Ecto neural progenitor cell (in vitro differentiated cells): Measurements from ENCODE around the gene RNF44.
"Not testable (repeated sequence)": the region's sequence is repeated elsewhere in the genome, so short reads cannot be mapped to it uniquely, and the experiment has no call there.

ENCODE experiments used
- DNase-seq: peaks from one replicate; pipeline ENCODE4 v3.0.0-alpha.2; 2018; ENCODE audit warnings: low spot score

Gene RNF44

DNA sequence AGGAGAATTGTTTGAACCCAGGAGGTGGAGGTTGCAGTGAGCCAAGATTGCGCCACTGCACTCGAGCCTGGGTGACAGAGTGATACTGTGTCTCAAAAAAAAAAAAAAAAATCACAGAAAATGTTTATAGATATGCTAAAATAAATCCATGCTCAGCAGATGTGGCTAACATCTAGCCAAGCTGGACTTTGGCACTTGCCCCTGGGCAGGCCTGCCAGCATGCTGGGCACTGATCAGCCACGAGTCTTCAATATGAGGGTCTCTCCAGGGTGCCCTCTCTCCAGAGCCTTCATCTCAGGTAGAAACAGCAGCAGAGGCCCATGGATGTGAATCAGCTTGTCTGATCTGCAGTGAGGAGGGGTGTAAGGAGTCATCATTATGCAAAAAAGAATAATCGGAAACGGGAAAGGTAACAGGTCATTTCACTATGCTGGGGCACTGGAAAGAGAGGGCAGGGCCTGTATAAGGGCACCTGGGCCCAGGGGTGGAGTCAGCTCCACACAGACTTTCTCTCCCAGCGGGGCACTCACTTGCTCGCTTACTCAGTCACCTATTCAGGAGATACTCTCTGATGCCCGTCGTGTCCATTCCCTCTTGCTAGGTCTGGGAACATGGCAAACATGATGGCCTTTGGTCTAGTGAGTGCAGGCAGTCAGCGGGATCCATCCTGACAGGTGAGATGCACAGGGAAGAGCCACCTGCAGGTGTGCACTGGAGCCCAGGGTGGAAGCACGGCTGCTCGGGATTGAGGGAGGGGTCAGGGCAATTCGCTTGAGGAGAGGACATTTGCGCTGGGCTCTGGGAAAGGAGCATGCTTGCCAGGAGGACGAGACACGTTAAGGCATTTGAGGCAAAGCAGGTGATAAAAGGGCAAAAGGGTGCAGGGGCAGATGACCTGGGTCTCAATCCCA is 17.1 kb downstream of the RNF44 start:
- no peak for DNase-seq

GRCh38 chr5:176517053-176517661 is 20.0 kb downstream of the RNF44 start:
- no peak for DNase-seq

DNA sequence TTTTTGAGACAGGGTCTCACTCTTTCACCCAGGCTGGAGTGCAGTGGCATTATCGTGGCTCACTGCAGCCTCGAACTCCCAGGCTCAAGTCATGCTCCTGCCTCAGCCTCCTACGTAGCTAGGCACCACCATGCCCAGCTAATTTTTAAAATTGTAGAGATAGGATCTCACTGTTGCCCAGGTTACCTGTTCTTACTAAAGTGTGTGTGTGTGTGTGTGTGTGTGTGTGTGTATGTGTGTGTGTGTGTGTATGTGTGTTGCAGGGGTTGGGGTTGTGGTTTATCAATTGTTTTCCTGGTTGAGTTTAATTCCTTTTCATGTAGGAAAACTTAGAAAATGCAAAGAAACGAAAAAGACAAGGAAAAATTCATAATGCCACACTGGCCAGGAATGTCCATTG is 21.8 kb downstream of the RNF44 start:
- no peak for DNase-seq

DNA sequence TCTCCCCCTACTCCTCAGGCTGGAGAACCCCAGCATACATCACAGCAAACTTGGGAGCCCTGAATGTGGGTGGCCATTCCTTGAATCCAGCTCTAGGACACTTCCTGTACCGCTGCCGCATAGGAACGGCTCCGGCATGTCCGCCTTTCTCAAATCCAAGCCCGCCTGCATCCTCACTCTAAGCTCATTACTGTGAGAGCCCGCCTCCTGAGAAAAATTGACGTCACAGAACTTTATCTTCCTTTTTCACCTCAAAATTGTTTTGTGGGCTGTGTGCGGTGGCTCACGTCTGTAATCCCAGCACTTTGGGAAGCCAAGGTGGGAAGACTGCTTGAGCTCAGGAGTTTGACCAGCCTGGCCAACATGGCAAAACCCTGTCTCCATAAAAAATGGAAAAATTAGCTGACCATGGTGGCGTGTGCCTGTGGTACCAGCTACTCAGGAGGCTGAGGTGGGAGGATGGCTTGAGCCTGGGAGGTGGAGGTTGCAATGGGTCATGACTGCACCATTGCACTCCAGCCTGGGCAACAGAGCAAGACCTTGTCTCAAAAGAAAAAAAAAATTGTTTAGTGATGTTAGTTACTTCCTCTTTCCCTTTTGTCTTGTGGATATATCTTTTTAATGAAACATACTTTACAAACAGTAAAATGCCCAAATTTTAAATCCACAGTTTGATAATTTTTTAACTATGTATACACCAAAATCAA is 22.8 kb downstream of the RNF44 start:
- no peak for DNase-seq

DNA sequence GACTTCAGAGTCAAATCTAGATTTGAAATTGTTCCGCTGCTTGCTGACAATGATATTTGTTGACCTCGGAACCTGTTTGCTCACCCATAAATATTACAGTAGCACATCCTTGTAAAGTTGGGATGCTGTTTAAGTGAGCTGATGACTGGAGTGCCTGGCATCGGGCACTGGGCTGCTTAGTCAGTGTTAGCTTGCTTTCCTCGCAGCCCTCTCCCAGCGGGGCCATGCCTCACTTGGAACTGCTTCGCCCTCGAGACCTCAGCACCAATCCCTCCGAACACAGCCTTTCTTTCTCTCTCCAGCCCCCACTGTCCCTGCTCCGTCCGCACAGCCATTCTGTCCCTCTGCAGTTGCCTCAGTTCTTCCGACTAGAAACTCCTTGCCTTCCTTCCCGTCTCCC is 23.4 kb downstream of the RNF44 start:
- DNase-seq, result no peak

DNA sequence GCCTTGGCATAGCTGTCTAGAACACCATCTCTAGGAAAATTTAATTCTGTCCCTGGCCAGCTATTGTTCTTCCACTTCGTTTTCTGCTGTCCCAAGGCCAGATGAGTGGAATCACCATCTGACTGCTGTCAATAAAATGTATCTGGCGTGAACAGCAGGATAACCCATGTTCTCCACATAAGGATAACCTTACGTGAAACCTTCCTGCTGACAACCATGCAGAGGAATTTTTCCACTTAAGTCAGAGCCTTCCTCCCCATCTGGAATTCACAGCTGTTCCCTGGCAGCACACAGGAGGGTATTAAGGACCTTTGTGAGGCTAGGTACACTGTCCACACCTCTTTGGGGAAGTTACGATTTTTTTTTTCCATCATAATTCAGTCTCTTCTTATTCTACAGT is 28.6 kb downstream of the RNF44 start:
- DNase-seq, result no peak

GRCh38 chr5:176507911-176508310 is 29.3 kb downstream of the RNF44 start:
- DNase-seq, result no peak

GRCh38 chr5:176503496-176503895 is 33.7 kb downstream of the RNF44 start:
- DNase-seq, result no peak

- DNase-seq, result no peak
These were observed 35.9 kb downstream of the RNF44 start for GRCh38 chr5:176501333-176501732.

- no peak for DNase-seq
These were observed 36.7 kb downstream of the RNF44 start for GRCh38 chr5:176500511-176500910.

DNA sequence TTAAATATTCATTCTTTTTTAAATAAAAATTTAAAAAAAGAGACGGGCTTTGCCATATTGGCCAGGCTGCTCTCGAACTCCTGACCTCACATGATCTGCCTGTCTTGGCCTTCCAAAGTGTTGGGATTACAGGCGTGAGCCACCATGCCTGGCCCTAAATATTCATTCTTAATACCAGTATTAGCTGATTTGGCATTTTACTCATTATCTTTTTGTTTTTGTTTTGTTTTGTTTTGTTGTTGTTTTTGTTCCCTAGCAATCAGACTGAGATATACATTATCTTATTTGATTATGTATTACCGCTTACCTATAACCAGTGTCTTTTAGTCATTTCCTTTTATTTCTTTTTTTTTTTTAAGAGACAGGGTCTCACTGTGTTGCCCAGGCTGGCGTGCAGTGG is 37.9 kb downstream of the RNF44 start:
- DNase-seq, result no peak

GRCh38 chr5:176497852-176498251 is 39.4 kb downstream of the RNF44 start:
- DNase-seq, result no peak

GRCh38 chr5:176492431-176492830 is 44.8 kb downstream of the RNF44 start:
- DNase-seq, result no peak

GRCh38 chr5:176491901-176492300 is 45.3 kb downstream of the RNF44 start:
- no peak for DNase-seq

- no peak for DNase-seq
These were observed 46.1 kb downstream of the RNF44 start for GRCh38 chr5:176491101-176491502.

- DNase-seq, result no peak
These were observed 46.9 kb downstream of the RNF44 start for GRCh38 chr5:176490301-176490700.

DNA sequence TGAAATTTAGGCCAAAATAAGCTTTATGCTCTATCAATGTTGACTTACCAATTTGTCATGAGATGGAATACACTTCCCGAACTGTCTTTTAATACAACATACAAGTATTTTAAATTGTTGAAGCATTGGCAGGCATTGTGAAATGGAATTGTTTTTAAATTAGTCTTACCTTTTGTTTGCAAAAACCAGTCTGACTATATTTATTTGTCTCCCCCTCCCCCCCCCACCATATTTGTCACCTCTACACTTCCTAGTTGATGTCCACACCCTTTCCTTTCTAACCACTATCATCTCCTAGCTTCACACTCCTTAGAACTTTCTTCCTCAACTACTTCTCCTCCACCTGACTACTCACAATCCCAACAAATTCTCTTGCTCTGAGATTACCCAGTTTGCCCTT is 48.1 kb downstream of the RNF44 start:
- no peak for DNase-seq

DNA sequence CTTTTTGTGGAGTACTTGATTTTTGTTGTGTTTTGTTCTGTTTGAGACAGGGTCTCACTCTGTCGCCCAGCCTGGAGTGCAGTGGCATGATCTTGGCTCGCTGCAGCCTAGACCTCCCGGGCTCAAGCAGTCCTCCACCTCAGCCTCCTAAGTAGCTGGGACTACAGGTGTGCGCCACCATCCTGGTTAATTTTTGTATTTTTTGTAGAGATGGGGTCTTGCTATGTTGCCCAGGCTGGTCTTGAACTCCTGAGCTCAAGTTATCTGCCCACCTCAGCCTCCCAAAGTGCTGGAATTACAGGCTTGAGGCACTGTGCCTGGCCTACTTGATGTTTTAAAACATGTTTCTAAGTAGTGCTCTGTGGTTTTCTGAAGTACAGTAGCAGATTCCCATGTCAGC is 50.0 kb downstream of the RNF44 start:
- DNase-seq, result not testable (repeated sequence)

DNA sequence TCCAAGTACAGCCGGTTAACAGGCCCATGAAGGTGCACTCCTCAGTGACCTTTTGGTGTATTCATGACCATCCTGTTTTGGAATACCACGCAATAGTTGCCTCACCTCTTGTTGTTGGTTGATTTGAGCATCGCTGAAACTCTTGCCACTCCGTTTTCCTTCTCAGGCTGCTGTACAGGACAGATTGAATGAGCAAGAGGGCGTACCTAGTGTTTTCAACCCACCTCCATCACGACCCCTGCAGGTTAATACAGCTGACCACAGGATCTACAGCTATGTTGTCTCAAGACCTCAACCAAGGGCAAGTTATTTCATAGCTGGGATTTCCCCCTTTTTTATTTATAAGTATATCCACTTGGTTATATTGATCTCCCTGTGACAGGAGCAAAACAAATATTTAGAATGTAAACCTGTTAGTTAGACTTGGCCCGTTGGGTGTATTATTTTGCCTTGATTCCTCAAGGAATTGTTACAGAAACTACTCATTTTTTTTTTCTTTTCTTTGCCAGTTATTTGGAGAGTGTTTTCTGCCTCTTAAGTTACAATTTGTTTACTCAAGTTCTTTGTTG is 50.9 kb downstream of the RNF44 start:
- no peak for DNase-seq

DNA sequence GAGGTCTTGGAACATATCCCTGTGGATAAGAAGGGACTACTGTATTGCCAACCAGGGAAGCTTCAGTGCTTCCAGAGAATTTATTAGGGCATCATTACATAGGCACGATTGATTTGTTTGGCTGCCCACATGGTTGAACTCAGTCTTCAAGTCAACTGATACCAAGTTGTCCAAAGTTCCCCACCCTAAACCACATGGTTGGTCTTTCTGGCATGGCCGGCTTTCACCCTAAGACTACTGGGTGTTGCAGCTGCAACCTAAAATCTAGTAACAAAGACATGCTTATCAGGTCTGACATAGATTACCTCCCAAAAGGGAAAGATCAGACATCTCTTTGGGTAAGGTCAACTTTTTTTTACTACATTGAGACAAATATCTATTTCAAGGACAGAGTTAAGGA is 52.0 kb downstream of the RNF44 start:
- DNase-seq, result no peak

- DNase-seq, result no peak
These were observed 55.5 kb downstream of the RNF44 start for GRCh38 chr5:176481711-176482110.
